ENCODE measurements around the gene IL6ST. TPM values are rescaled to one million over a fixed set of nuclear protein-coding genes. Genes with fewer than 3 reads are reported as not detected.
"Not testable (repeated sequence)": the region's sequence is repeated elsewhere in the genome, so short reads cannot be mapped to it uniquely, and the experiment has no call there.

IL6ST gene
- total and polyA plus RNA-seq, 2 donors: 94.1 to 95.9 TPM

DNA sequence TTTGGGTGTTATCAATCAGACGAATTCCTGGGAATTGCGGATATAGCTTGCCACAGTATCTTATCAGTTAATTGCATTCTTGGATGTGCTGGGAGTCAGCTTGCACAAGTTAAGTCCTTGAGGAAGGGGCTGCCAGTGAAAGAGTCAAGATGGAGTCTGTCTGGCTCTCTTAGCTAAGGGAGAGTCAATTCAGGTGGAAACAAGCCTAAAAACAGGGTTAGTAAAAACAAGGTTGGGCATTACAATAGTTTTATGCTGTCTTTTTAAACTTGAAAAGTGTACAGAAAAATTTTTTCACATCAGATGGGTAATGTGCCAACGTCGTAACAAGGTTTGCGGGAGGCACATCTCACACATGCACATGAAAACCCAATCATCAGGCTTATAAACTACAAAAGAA, 5.5 kb upstream of the IL6ST start:
- not testable (repeated sequence) for H3K9me3 ChIP-seq (ENCODE audit: control insufficient read depth in 2 of 2, insufficient read depth in 1 of 2, low read length in 1 of 2); H3K27me3 ChIP-seq (ENCODE audit: control insufficient read depth in 2 of 2, insufficient read depth in 1 of 2, low read length in 1 of 2); H3K4me3 ChIP-seq (ENCODE audit: low read length in 2 of 2); H3K27ac ChIP-seq (ENCODE audit: low read depth in 1 of 2, low read length in 1 of 2); H3K36me3 ChIP-seq (ENCODE audit: control insufficient read depth in 2 of 2, insufficient read depth in 2 of 2, low read length in 1 of 2); DNase-seq (ENCODE audit: low read depth in 6 of 9, low spot score in 9 of 9)
- H3K4me1 ChIP-seq (ENCODE audit: control insufficient read depth in 2 of 2, insufficient read depth in 2 of 2, low read length in 2 of 2): peaks cover 0 to 10% of the 10 kb centered on the region in 2 donors
- 98% methylated on average over 5 of the region's 5 CpGs for WGBS

DNA sequence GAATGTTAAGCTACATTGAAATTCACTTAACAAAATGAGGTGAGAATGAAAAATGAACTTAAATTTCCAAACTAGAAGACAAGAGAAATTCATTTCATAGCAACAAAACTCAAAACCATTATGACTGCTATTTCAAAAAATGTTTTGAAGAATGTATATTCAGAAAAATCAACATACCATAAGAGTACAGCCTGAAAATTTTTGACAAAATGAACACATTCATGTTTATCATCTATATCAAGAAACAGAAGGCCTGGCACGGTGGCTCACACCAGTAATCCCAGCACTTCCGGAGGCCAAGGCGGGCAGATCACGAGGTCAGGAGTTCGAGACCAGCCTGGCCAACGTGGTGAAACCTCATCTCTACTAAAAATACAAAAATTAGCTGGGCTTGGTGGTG, 4.2 kb upstream of the IL6ST start:
- Histone ChIP-seq H3K27ac (ENCODE audit: low read depth in 1 of 2, low read length in 1 of 2) (no peak overlapping the region), H3K27me3 (ENCODE audit: control insufficient read depth in 2 of 2, insufficient read depth in 1 of 2, low read length in 1 of 2) (no peaks in the 10 kb centered on the region), H3K4me3 (ENCODE audit: low read length in 2 of 2) (no peak overlapping the region), H3K36me3 (ENCODE audit: control insufficient read depth in 2 of 2, insufficient read depth in 2 of 2, low read length in 1 of 2) (no peaks in the 10 kb centered on the region), H3K4me1 (ENCODE audit: control insufficient read depth in 2 of 2, insufficient read depth in 2 of 2, low read length in 2 of 2) (peaks cover 0 to 10% of the 10 kb centered on the region in 2 donors), H3K9me3 (ENCODE audit: control insufficient read depth in 2 of 2, insufficient read depth in 1 of 2, low read length in 1 of 2) (peaks cover 0 to 6% of the 10 kb centered on the region in 2 donors)
- DNase-seq (ENCODE audit: low read depth in 6 of 9, low spot score in 9 of 9): no peak
- 97% methylated on average over 6 of the region's 6 CpGs for WGBS

- peaks cover 0 to 13% of the 10 kb centered on the region in 2 donors for H3K4me1 ChIP-seq (ENCODE audit: control insufficient read depth in 2 of 2, insufficient read depth in 2 of 2, low read length in 2 of 2)
- H3K36me3 ChIP-seq (ENCODE audit: control insufficient read depth in 2 of 2, insufficient read depth in 2 of 2, low read length in 1 of 2): no peaks in the 10 kb centered on the region
- no peak for DNase-seq (ENCODE audit: low read depth in 6 of 9, low spot score in 9 of 9)
- WGBS: 94% methylated on average over 5 of the region's 5 CpGs
- no peak overlapping the region for H3K4me3 ChIP-seq (ENCODE audit: low read length in 2 of 2)
- no peaks in the 10 kb centered on the region for H3K27me3 ChIP-seq (ENCODE audit: control insufficient read depth in 2 of 2, insufficient read depth in 1 of 2, low read length in 1 of 2)
- H3K27ac ChIP-seq (ENCODE audit: low read depth in 1 of 2, low read length in 1 of 2): no peak overlapping the region
- peaks cover 0 to 6% of the 10 kb centered on the region in 2 donors for H3K9me3 ChIP-seq (ENCODE audit: control insufficient read depth in 2 of 2, insufficient read depth in 1 of 2, low read length in 1 of 2)
These were observed 3.1 kb upstream of the IL6ST start for GRCh38 chr5:55997742-55998351.

GRCh38 chr5:55994998-55995914, 493 bp upstream of the IL6ST start:
- WGBS: under 1% methylated on average over 70 of the region's 70 CpGs
- peak in 8 of 9 donors; percentile 79 to 98 (median 94) for DNase-seq (ENCODE audit: low read depth in 6 of 9, low spot score in 9 of 9)
- Histone ChIP-seq H3K27me3 (ENCODE audit: control insufficient read depth in 2 of 2, insufficient read depth in 1 of 2, low read length in 1 of 2) (no peaks in the 10 kb centered on the region), H3K27ac (ENCODE audit: low read depth in 1 of 2, low read length in 1 of 2) (peak overlapping the region; percentile 92 to 98), H3K36me3 (ENCODE audit: control insufficient read depth in 2 of 2, insufficient read depth in 2 of 2, low read length in 1 of 2) (peaks cover 0 to 3% of the 10 kb centered on the region in 2 donors), H3K4me1 (ENCODE audit: control insufficient read depth in 2 of 2, insufficient read depth in 2 of 2, low read length in 2 of 2) (peaks cover 0 to 16% of the 10 kb centered on the region in 2 donors), H3K9me3 (ENCODE audit: control insufficient read depth in 2 of 2, insufficient read depth in 1 of 2, low read length in 1 of 2) (no peaks in the 10 kb centered on the region), H3K4me3 (ENCODE audit: low read length in 2 of 2) (peak overlapping the region; percentile 65 to 94)

DNA sequence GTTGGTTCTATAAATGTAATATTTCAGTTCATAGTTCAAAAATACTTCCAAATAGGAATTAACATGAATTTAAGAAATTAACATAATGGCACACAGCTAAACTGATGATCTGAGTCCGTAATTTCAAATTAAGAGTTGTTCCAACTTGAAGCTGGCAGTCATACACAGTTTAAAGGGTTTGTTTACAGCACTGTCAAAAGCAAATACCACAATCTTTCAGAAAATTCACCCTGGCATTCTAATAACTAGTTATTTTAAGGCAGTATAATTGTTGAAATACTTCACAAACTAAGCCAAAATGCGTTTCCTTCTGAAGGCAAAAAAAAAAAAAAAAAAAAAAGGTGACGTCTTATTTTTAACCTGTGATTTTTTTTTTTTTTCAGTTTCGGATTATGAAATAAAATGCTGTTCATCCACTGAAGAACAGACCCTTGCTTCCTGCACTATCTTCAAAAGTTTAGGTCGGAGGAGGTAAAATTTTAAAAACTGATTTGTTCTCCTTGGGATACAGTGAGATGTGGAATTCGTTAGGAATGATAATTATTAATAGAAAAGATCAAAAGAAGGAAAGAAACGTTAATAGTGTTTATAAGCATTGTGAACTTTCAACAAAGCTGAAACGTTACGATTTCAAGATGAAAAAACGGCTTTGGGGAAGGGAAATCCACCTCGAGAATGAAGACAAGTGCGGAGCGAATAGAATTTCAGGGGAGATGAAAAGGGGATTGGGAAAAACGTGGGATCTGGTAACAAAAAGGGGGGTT, 850 bp downstream of the IL6ST start:
- Histone ChIP-seq H3K36me3 (ENCODE audit: control insufficient read depth in 2 of 2, insufficient read depth in 2 of 2, low read length in 1 of 2) (peaks cover 0 to 3% of the 10 kb centered on the region in 2 donors), H3K9me3 (ENCODE audit: control insufficient read depth in 2 of 2, insufficient read depth in 1 of 2, low read length in 1 of 2) (no peaks in the 10 kb centered on the region), H3K4me1 (ENCODE audit: control insufficient read depth in 2 of 2, insufficient read depth in 2 of 2, low read length in 2 of 2) (peaks cover 0 to 16% of the 10 kb centered on the region in 2 donors), H3K27ac (ENCODE audit: low read depth in 1 of 2, low read length in 1 of 2) (peak overlapping the region; percentile 90 to 98), H3K4me3 (ENCODE audit: low read length in 2 of 2) (peak overlapping the region; percentile 65 to 87), H3K27me3 (ENCODE audit: control insufficient read depth in 2 of 2, insufficient read depth in 1 of 2, low read length in 1 of 2) (no peaks in the 10 kb centered on the region)
- peak in 3 of 9 donors; percentile 25 to 78 (median 50) for DNase-seq (ENCODE audit: low read depth in 6 of 9, low spot score in 9 of 9)
- 4% methylated on average over 14 of the region's 14 CpGs for WGBS

DNA sequence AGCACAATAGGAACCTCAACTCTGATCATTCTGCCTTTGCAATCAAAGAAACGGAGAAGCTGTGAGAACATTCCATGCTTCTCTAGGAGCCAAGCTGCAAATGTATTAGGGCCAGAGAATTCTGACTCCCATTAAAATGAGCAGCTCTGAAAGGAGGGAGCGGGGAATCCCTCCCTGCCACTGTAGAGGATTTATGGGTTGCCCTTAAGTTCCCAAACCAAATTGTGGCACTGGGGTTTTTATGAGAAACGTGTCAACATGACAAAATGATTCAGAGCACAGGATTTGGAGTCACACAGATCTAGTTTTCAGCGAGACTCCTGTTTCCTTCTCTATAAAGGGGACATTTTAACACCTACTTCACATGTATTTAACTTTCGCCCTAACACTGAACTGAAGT, 1.8 kb downstream of the IL6ST start:
- H3K36me3 ChIP-seq (ENCODE audit: control insufficient read depth in 2 of 2, insufficient read depth in 2 of 2, low read length in 1 of 2): peaks cover 0 to 3% of the 10 kb centered on the region in 2 donors
- no peaks in the 10 kb centered on the region for H3K9me3 ChIP-seq (ENCODE audit: control insufficient read depth in 2 of 2, insufficient read depth in 1 of 2, low read length in 1 of 2)
- H3K27ac ChIP-seq (ENCODE audit: low read depth in 1 of 2, low read length in 1 of 2): peak overlapping the region; percentile 53 to 90
- peaks cover 0 to 16% of the 10 kb centered on the region in 2 donors for H3K4me1 ChIP-seq (ENCODE audit: control insufficient read depth in 2 of 2, insufficient read depth in 2 of 2, low read length in 2 of 2)
- no peaks in the 10 kb centered on the region for H3K27me3 ChIP-seq (ENCODE audit: control insufficient read depth in 2 of 2, insufficient read depth in 1 of 2, low read length in 1 of 2)
- WGBS: 72% methylated on average over 5 of the region's 5 CpGs
- H3K4me3 ChIP-seq (ENCODE audit: low read length in 2 of 2): peak overlapping the region; percentile 48 to 87
- DNase-seq (ENCODE audit: low read depth in 6 of 9, low spot score in 9 of 9): peak in 1 of 9 donors; percentile 28

GRCh38 chr5:55991768-55992486, 2.8 kb downstream of the IL6ST start:
- no peaks in the 10 kb centered on the region for H3K9me3 ChIP-seq (ENCODE audit: control insufficient read depth in 2 of 2, insufficient read depth in 1 of 2, low read length in 1 of 2)
- peak in 1 of 9 donors; percentile 28 for DNase-seq (ENCODE audit: low read depth in 6 of 9, low spot score in 9 of 9)
- peak overlapping the region; percentile 31 to 90 for H3K27ac ChIP-seq (ENCODE audit: low read depth in 1 of 2, low read length in 1 of 2)
- H3K27me3 ChIP-seq (ENCODE audit: control insufficient read depth in 2 of 2, insufficient read depth in 1 of 2, low read length in 1 of 2): no peaks in the 10 kb centered on the region
- H3K36me3 ChIP-seq (ENCODE audit: control insufficient read depth in 2 of 2, insufficient read depth in 2 of 2, low read length in 1 of 2): peaks cover 0 to 3% of the 10 kb centered on the region in 2 donors
- H3K4me1 ChIP-seq (ENCODE audit: control insufficient read depth in 2 of 2, insufficient read depth in 2 of 2, low read length in 2 of 2): peaks cover 0 to 16% of the 10 kb centered on the region in 2 donors
- H3K4me3 ChIP-seq (ENCODE audit: low read length in 2 of 2): peak overlapping the region; percentile 48 to 87
- 68% methylated on average over 5 of the region's 5 CpGs for WGBS

GRCh38 chr5:55990895-55991294, 3.9 kb downstream of the IL6ST start:
- 96% methylated on average over 4 of the region's 4 CpGs for WGBS
- H3K27ac ChIP-seq (ENCODE audit: low read depth in 1 of 2, low read length in 1 of 2); DNase-seq (ENCODE audit: low read depth in 6 of 9, low spot score in 9 of 9); H3K4me3 ChIP-seq (ENCODE audit: low read length in 2 of 2); H3K9me3 ChIP-seq (ENCODE audit: control insufficient read depth in 2 of 2, insufficient read depth in 1 of 2, low read length in 1 of 2); H3K27me3 ChIP-seq (ENCODE audit: control insufficient read depth in 2 of 2, insufficient read depth in 1 of 2, low read length in 1 of 2); H3K36me3 ChIP-seq (ENCODE audit: control insufficient read depth in 2 of 2, insufficient read depth in 2 of 2, low read length in 1 of 2): not testable (repeated sequence)
- peaks cover 0 to 11% of the 10 kb centered on the region in 2 donors for H3K4me1 ChIP-seq (ENCODE audit: control insufficient read depth in 2 of 2, insufficient read depth in 2 of 2, low read length in 2 of 2)
